ENCODE measurements around the gene USP10. TPM values are rescaled to one million over a fixed set of nuclear protein-coding genes. Genes with fewer than 3 reads are reported as not detected.

USP10 gene
- total RNA-seq, 2 experiments from 2014 or later, result 99.3 to 106 TPM

GRCh38 chr16:84817206-84817605 is 117.4 kb downstream of the USP10 start:
- Mint-ChIP-seq H3K4me1 (ENCODE audit: low read depth) (peaks cover 15% of the 10 kb centered on the region), H3K27ac (no peak overlapping the region), H3K36me3 (ENCODE audit: low read depth) (no peaks in the 10 kb centered on the region), H3K27me3 (peaks cover 7% of the 10 kb centered on the region), H3K9me3 (no peaks in the 10 kb centered on the region), H3K4me3 (no peak overlapping the region)
- POLR2A ChIA-PET, result no interaction called here
- peaks cover 0 to 4% of the 10 kb centered on the region in 2 experiments for H3K9me3 ChIP-seq (ENCODE audit: control insufficient read depth in 1 of 2, insufficient read depth in 1 of 2, low read length in 2 of 2)
- H3K27ac ChIP-seq (ENCODE audit: low read depth in 1 of 2, low read length in 2 of 2), result no peak overlapping the region
- peaks cover 0 to 2% of the 10 kb centered on the region in 2 experiments for H3K27me3 ChIP-seq (ENCODE audit: control insufficient read depth in 1 of 2, insufficient read depth in 2 of 2, low read length in 2 of 2)
- ATAC-seq (ENCODE audit: poor library complexity), result no peak
- intact Hi-C loops (cut with DNase I, micrococcal nuclease), result no loop called here
- DNase-seq, result no peak
- H3K36me3 ChIP-seq (ENCODE audit: insufficient read depth, low read length), result no peaks in the 10 kb centered on the region
- CTCF ChIA-PET, result no interaction called here
- no peak for TF ChIP-seq CTCF (IDR thresholded peaks at IDR 0.05)
- no peak overlapping the region for H3K4me3 ChIP-seq (ENCODE audit: low read length)
- peaks cover 26% of the 10 kb centered on the region for H3K4me1 ChIP-seq (ENCODE audit: insufficient read depth, low read length)

- DNase-seq, result no peak
- Mint-ChIP-seq H3K4me1 (ENCODE audit: low read depth) (peaks cover 15% of the 10 kb centered on the region), H3K36me3 (ENCODE audit: low read depth) (no peaks in the 10 kb centered on the region), H3K27ac (no peak overlapping the region), H3K27me3 (peaks cover 11% of the 10 kb centered on the region), H3K4me3 (no peak overlapping the region), H3K9me3 (no peaks in the 10 kb centered on the region)
- Histone ChIP-seq H3K27me3 (ENCODE audit: control insufficient read depth in 1 of 2, insufficient read depth in 2 of 2, low read length in 2 of 2) (peaks cover 0 to 6% of the 10 kb centered on the region in 2 experiments), H3K4me1 (ENCODE audit: insufficient read depth, low read length) (peaks cover 26% of the 10 kb centered on the region), H3K36me3 (ENCODE audit: insufficient read depth, low read length) (no peaks in the 10 kb centered on the region), H3K9me3 (ENCODE audit: control insufficient read depth in 1 of 2, insufficient read depth in 1 of 2, low read length in 2 of 2) (peaks cover 0 to 4% of the 10 kb centered on the region in 2 experiments), H3K4me3 (ENCODE audit: low read length) (no peak overlapping the region), H3K27ac (ENCODE audit: low read depth in 1 of 2, low read length in 2 of 2) (no peak overlapping the region)
- ATAC-seq (ENCODE audit: poor library complexity), result no peak
- intact Hi-C loops (cut with DNase I, micrococcal nuclease), result no loop called here
- TF ChIP-seq CTCF (IDR thresholded peaks at IDR 0.05), result no peak
- ChIA-PET POLR2A (no interaction called here), CTCF (no interaction called here)
Measured at GRCh38 chr16:84817613-84818012, 117.8 kb downstream of the USP10 start.

GRCh38 chr16:84818133-84818532 is 118.3 kb downstream of the USP10 start:
- CTCF ChIA-PET, result no interaction called here
- no peak overlapping the region for H3K4me3 Mint-ChIP-seq
- ATAC-seq (ENCODE audit: poor library complexity), result no peak

More at GRCh38 chr16:84818133-84818532, 118.3 kb downstream of the USP10 start:
- no peak overlapping the region for H3K27ac ChIP-seq (ENCODE audit: low read depth in 1 of 2, low read length in 2 of 2)
- TF ChIP-seq CTCF (IDR thresholded peaks at IDR 0.05), result no peak
- intact Hi-C loops (cut with DNase I, micrococcal nuclease), result no loop called here
- POLR2A ChIA-PET, result no interaction called here
- peaks cover 0 to 4% of the 10 kb centered on the region in 2 experiments for H3K9me3 ChIP-seq (ENCODE audit: control insufficient read depth in 1 of 2, insufficient read depth in 1 of 2, low read length in 2 of 2)
- H3K4me3 ChIP-seq (ENCODE audit: low read length), result no peak overlapping the region
- no peaks in the 10 kb centered on the region for H3K36me3 ChIP-seq (ENCODE audit: insufficient read depth, low read length)
- Mint-ChIP-seq H3K9me3 (no peaks in the 10 kb centered on the region), H3K27ac (no peak overlapping the region), H3K27me3 (peaks cover 15% of the 10 kb centered on the region), H3K4me1 (ENCODE audit: low read depth) (peaks cover 11% of the 10 kb centered on the region), H3K36me3 (ENCODE audit: low read depth) (no peaks in the 10 kb centered on the region)
- DNase-seq, result no peak
- peaks cover 0 to 6% of the 10 kb centered on the region in 2 experiments for H3K27me3 ChIP-seq (ENCODE audit: control insufficient read depth in 1 of 2, insufficient read depth in 2 of 2, low read length in 2 of 2)
- H3K4me1 ChIP-seq (ENCODE audit: insufficient read depth, low read length), result peaks cover 26% of the 10 kb centered on the region
